Measurements from ENCODE around the gene REPIN1. TPM values are rescaled to one million over a fixed set of nuclear protein-coding genes. Genes with fewer than 3 reads are reported as not detected.

REPIN1 gene
- total and polyA plus RNA-seq, 9 of the 15 experiments (the other 6 are each of a cell fraction or from before 2014, with no cell fraction given): 8.1 to 283 (median 94.3) TPM

DNA sequence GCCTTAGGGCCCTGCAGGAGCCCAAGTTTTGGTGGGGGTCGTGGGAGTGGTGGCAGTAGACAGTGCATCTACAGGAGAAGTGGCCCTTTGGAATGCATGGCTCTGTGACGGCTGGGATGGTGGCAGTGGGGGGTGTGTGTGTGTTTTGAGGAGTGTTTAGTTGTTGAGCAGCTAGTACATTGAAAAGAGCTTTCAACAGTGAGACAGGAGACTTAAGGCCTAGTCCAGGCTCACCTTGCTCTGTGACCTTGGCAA lies 37.6 kb downstream of the REPIN1 start (continued):
- no peak for TF ChIP-seq ZBTB43 (CRISPR knock-in tag; IDR thresholded peaks at IDR 0.05)
- TF ChIP-seq CCNT2 (IDR thresholded peaks at IDR 0.05; ENCODE audit: borderline replicate concordance, extremely low read depth, insufficient read length, low read depth, low read length): no peak
- no peak for TF ChIP-seq ETV1 (tag; conservative IDR thresholded peaks at IDR 0.05; ENCODE audit: low read depth)
- TF ChIP-seq NUFIP1 (IDR thresholded peaks at IDR 0.05; ENCODE audit: partially characterized antibody): no peak
- TF ChIP-seq, protein P1, sequence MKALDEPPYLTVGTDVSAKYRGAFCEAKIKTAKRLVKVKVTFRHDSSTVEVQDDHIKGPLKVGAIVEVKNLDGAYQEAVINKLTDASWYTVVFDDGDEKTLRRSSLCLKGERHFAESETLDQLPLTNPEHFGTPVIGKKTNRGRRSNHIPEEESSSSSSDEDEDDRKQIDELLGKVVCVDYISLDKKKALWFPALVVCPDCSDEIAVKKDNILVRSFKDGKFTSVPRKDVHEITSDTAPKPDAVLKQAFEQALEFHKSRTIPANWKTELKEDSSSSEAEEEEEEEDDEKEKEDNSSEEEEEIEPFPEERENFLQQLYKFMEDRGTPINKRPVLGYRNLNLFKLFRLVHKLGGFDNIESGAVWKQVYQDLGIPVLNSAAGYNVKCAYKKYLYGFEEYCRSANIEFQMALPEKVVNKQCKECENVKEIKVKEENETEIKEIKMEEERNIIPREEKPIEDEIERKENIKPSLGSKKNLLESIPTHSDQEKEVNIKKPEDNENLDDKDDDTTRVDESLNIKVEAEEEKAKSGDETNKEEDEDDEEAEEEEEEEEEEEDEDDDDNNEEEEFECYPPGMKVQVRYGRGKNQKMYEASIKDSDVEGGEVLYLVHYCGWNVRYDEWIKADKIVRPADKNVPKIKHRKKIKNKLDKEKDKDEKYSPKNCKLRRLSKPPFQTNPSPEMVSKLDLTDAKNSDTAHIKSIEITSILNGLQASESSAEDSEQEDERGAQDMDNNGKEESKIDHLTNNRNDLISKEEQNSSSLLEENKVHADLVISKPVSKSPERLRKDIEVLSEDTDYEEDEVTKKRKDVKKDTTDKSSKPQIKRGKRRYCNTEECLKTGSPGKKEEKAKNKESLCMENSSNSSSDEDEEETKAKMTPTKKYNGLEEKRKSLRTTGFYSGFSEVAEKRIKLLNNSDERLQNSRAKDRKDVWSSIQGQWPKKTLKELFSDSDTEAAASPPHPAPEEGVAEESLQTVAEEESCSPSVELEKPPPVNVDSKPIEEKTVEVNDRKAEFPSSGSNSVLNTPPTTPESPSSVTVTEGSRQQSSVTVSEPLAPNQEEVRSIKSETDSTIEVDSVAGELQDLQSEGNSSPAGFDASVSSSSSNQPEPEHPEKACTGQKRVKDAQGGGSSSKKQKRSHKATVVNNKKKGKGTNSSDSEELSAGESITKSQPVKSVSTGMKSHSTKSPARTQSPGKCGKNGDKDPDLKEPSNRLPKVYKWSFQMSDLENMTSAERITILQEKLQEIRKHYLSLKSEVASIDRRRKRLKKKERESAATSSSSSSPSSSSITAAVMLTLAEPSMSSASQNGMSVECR (CRISPR knock-in tag; IDR thresholded peaks at IDR 0.05): no peak
- TF ChIP-seq ZNF76 (CRISPR knock-in tag; IDR thresholded peaks at IDR 0.05; ENCODE audit: borderline replicate concordance): no peak
- TF ChIP-seq KAT2B (IDR thresholded peaks at IDR 0.05; ENCODE audit: low read depth, low read length): no peak
- TF ChIP-seq MBD2 (IDR thresholded peaks at IDR 0.05; ENCODE audit: borderline replicate concordance, low read depth): no peak
- no peak for TF ChIP-seq SNAPC5 (CRISPR knock-in tag; IDR thresholded peaks at IDR 0.05)
- 0 out of 2 replicates have a peak, but pooled peaks have one; percentile 38 for TF ChIP-seq HLTF (IDR thresholded peaks at IDR 0.05)
- no peak for TF ChIP-seq FOSL1 (tag; conservative IDR thresholded peaks at IDR 0.05)
- peak; percentile 40; the same call in 1 of the 2 replicates for TF ChIP-seq TRIM28 (IDR thresholded peaks at IDR 0.05)
- no peak for TF ChIP-seq PTBP1 (IDR thresholded peaks at IDR 0.05; ENCODE audit: low read depth, low read length)
- TF ChIP-seq MYNN (IDR thresholded peaks at IDR 0.05): no peak
- no peak for TF ChIP-seq MYNN (CRISPR knock-in tag; IDR thresholded peaks at IDR 0.05)
- no peak for TF ChIP-seq BRF1 (IDR thresholded peaks at IDR 0.05; ENCODE audit: borderline replicate concordance, extremely low read depth, insufficient read length)
- TF ChIP-seq PHTF2 (CRISPR knock-in tag; IDR thresholded peaks at IDR 0.05): no peak
- TF ChIP-seq FOS (IDR thresholded peaks at IDR 0.05; ENCODE audit: extremely low read depth, insufficient read length): no peak
- 0 out of 2 replicates have a peak, but pooled peaks have one; percentile 35 for TF ChIP-seq NR2C2 (CRISPR knock-in tag; IDR thresholded peaks at IDR 0.05)
- no peak for TF ChIP-seq NR2C2 (tag; IDR thresholded peaks at IDR 0.05)
- no peak for TF ChIP-seq ZNF140 (CRISPR knock-in tag; IDR thresholded peaks at IDR 0.05)
- TF ChIP-seq ZNF75A (CRISPR knock-in tag; IDR thresholded peaks at IDR 0.05): no peak
- TF ChIP-seq SIN3A (IDR thresholded peaks at IDR 0.05; ENCODE audit: borderline replicate concordance in 2 of 2, control insufficient read depth in 1 of 2, low read depth in 2 of 2, low read length in 2 of 2): no peak
- TF ChIP-seq SOX6 (IDR thresholded peaks at IDR 0.05): no peak
- TF ChIP-seq STAT5A (IDR thresholded peaks at IDR 0.05; ENCODE audit: borderline replicate concordance, low read length): no peak

Data from K562 (cell line).